Hematopoietic multipotent progenitor cell treated with erythropoietin and hydrocortisone succinate and interleukin-3 and kit ligand, for 6 days (in vitro differentiated cells): ENCODE measurements around the gene PCNA.
"Not testable (repeated sequence)": the region's sequence is repeated elsewhere in the genome, so short reads cannot be mapped to it uniquely, and the experiment has no call there.

Experiments
- DNase-seq: peaks from one replicate; pipeline ENCODE4 v3.0.0-alpha.2; 2015

The PCNA gene

GRCh38 chr20:5095931-5096330, 23.8 kb downstream of the PCNA start:
- no peak for DNase-seq

DNA sequence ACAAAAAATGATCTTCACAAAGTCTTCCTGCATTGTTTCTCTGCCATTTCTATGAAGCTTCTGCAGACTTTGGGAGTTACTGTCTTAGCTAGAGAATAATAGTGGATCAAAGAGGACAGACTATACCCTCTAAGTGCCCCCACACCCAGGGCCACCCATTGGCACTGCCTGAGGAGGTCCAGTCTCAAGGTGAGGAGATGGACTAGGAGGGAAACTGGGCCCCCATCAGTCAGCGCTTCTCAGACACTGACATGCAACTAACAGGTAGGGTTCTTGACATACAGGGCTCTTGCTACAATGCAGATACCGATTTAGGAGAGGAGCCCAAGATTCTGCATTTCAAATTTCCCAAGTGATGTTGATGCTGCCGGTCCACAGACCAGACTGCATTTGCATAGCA, 24.3 kb downstream of the PCNA start:
- no peak for DNase-seq

DNA sequence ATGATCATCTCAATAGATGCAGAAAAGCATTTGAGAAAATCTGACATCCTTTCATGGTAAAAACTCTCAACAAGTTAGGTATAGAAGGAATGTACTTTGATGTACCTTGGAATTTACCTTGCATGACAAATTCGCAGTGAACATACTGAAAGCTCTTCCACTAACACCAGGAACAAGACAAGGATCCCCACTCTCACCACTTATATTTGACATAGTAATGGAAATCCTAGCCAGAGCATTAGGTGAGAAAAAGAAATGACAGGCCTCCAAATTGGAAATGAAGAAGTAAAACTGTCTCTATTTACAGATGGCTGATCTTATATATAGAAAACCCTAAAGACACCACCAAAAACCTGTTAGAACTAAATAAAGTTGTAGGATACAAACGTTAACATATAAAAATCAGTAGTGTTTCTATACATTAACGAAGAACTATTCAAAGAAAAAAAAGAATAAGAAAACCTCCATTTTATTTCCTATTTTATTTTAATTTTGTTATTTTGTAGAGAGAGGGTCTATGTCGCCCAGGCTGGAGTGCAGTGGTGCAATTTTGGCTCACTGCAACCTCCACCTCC, 26.9 kb downstream of the PCNA start:
- DNase-seq: no peak

GRCh38 chr20:5091902-5092301, 27.9 kb downstream of the PCNA start:
- DNase-seq: no peak

- peak; percentile 68 for DNase-seq
These were observed 29.6 kb downstream of the PCNA start for GRCh38 chr20:5090191-5090590.

DNA sequence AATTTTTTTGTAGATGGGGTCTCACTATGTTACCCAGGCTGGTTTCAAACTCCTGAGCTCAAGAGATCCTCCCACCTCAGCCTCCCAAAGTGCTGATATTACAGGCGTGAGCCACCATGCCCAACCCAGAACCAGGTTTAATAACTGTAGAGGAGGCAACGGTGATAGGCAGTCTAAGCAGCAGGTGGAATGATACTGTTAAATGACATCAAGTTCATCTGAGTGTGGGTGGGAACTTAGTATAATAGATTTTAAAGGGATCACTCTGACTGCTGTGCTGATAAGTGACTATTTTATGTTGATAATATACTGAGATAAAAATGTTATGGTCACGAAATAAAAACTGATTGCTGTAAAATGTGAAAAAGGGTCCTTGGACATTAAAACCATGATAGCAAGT, 31.1 kb downstream of the PCNA start:
- no peak for DNase-seq

- peak; percentile 32 for DNase-seq
These were observed 34.4 kb downstream of the PCNA start for GRCh38 chr20:5085380-5085779.

DNA sequence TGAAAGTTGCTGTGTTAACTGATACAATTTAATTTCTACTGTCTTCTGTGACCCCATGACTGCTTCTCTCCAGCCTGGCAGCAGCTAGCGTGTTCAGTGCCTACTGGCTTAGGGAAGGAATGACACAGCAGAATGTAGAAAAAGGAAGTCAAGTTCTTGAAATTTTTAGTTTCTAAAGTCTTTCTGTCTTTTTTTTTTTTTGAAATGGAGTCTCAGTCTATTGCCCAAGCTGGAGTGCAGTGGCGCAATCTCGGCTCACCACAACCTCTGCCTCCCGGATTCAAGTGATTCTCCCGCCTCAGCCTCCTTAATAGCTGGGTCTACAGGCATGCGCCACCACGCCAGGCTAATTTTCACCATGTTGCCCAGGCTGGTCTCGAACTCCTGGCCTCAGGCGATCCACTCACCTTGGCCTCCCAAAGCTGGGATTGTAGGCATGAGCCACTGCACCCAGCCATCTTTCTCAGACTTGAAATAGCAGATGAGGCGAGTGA, 39.3 kb downstream of the PCNA start:
- peak; percentile 85 for DNase-seq

DNA sequence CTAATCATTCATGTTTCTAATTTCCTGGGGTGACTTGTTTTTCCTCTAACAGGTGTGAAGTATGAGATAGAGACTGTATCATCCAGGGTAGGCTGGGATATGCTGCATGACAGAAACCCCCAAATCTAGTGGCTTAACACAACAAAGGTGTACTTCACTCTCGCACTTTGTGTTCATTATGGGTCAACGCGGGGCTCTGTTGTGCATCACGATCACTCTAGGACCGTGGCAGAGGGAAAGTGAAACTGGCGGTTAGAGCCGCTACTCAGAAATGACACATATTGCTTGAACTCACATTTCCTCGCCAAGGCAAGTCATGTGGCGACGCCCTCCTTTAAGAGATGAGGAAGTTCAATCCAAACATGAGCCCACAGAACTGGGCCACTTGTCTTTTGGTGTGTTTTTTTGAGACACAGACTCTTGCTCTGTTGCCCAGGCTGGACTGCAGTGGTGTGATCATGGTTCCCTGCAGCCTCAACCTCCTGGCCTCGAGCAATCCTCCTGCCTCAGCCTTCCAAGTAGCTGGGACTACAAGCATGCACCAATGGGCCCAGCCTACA, 41.3 kb downstream of the PCNA start:
- peak; percentile 94 for DNase-seq

GRCh38 chr20:5077761-5078387, 41.9 kb downstream of the PCNA start:
- peak; percentile 26 for DNase-seq

GRCh38 chr20:5076913-5077312, 42.8 kb downstream of the PCNA start:
- not testable (repeated sequence) for DNase-seq

DNA sequence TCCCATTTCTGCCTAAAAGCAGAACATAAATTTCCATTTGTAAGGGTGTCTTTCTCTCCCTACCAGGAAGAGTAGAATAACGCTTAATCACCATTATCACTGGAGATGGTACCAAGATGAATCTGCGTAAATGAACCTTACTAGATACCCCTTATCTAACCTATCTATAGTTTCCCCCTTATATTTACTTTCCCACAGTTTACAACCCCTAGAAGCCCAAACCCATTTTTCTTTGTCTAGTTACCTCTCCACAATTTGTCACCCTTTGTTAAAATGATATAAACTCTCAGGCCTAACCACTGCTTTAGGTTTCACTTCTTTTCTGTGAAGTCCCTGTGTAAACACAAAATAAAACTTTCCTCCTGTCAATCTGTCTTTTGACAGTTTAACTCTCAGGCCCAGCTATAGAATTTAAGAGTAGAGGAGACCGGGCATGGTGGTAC, 45.5 kb downstream of the PCNA start:
- DNase-seq: no peak

DNA sequence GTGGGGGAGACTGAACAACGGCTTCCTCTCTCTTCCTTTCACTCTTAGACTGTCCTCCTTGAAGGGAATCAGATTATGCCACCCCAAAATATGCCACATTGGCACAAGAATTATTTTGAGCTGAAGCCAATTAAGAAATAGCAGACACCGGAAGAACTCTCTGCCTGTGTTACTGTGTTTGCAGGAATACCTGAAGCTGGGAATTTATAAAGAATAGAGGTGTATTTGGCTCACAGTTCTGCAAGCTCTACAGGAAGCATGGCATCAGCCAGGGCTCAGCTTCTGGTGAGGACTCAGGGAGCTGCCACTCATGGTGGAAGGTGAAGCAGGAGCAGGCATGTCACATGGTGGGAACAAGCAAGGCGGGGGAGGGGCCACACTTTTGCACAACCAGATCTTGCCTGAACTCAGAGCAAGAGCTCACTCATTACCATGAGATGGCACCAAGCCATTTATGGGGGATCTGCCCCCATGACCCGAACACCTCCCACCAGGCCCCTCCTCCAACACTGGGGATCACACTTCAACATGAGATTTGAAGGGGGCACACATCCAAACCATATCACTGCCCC, 46.0 kb downstream of the PCNA start:
- DNase-seq: peak; percentile 62

GRCh38 chr20:5072756-5073659, 46.8 kb downstream of the PCNA start:
- DNase-seq: peak; percentile 87

DNA sequence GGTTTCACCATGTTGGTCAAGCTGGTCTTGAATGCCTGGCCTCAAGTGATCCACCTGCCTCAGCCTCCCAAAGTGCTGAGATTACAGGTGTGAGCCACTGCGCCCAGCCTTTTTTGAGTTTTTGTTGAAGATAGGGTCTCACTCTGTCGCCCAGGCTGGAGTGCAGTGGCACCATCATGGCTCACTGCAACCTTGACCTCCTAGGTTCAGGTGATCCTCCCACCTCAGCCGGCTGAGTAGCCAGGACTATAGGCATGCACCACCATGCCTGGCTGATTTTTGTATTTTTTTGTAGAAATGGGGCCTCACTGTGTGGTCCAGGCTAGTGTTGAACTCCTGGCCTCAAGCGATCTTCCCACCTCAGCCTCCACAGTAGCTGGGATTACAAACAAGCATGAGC, 47.8 kb downstream of the PCNA start:
- not testable (repeated sequence) for DNase-seq

GRCh38 chr20:5070570-5070969, 49.2 kb downstream of the PCNA start:
- DNase-seq: no peak

DNA sequence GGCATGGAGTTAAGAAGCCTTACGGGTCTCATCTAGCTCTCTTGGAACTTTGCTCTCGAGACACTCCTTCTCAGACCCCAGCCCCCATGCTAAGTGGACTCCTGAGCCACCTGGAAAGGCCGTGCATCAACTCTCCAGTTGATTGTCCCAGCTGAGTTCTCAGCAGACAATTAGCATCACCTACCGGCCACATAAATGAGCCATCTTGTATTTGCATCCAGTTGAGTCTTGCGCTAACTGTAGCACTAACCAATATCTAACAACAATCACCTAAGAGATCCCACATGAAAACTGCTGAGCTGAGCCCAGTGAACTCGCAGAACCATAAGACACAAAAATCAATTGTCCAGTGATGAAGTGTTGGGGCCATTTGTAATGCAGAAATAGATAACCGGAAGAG, 49.7 kb downstream of the PCNA start:
- no peak for DNase-seq

GRCh38 chr20:5069141-5069806, 50.5 kb downstream of the PCNA start:
- no peak for DNase-seq

GRCh38 chr20:5067877-5068645, 51.7 kb downstream of the PCNA start:
- no peak for DNase-seq

GRCh38 chr20:5065879-5066383, 53.8 kb downstream of the PCNA start:
- DNase-seq: peak; percentile 84

DNA sequence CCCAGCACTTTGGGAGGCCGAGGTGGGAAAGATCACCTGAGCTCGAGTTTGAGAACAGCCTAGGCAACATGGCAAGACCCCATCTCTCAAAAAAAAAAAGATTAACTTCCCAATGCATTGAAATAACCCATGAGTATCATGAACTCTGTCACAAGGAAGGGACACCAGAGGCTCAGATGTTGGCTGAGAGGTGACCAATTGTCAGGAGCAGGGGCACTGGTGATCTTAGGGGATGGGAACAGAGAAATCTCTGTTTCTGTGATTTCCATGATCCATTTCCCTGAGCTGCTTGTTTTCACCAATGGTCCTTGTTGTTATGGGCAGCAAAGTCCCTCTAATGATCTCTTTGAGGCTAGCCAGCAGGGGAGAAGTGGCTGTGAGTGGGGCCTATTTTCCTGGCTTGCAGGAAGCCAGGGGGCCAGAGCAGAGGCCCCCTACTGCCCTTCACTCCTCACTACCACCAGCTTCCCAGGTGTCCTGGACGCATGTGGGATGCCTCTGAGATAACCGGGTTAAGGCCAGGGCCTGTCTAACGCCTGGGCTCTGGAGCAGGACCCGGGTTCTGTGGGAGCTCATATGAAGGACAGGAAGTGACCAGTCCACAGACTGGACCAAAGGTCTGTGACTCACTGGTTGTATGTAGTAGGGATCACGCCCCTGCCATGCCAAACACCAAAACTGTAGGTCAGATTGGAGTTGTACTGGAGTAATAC, 54.4 kb downstream of the PCNA start:
- no peak for DNase-seq
